GM13977 (cell line): ENCODE results near the gene CREB3L2.

Source experiments
- DNase-seq: peaks from one replicate; pipeline ENCODE4 v3.0.0; 2012; ENCODE audit warnings: low spot score
- CTCF ChIP-seq: IDR thresholded peaks from 2 replicates; pipeline ENCODE4 v1.5.1; 2012; ENCODE audit warnings: mild to moderate bottlenecking, control low read depth; ENCODE audit not compliant: insufficient read depth; ENCODE audit errors: extremely low read depth, missing control alignments
- in situ Hi-C: fragments of 300-500 bp; cut with MboI; formaldehyde crosslinking; loops from one replicate; pipeline ENCODE4 v1.12.0; 2022; ENCODE audit warnings: low sequenced_read_pairs, low pct_unique_long_range_greater_than_20kb, mixed read lengths, inconsistent platforms; ENCODE audit not compliant: unreplicated experiment

The CREB3L2 gene

GRCh38 chr7:137976696-137977095 is 25.2 kb downstream of the CREB3L2 start:
- no peak for TF ChIP-seq CTCF
- in situ Hi-C loops: no loop called here
- no peak for DNase-seq

- TF ChIP-seq CTCF: no peak
- in situ Hi-C loops: no loop called here
- no peak for DNase-seq
Observed at GRCh38 chr7:137976232-137976631, 25.7 kb downstream of the CREB3L2 start.

GRCh38 chr7:137975768-137976167 is 26.1 kb downstream of the CREB3L2 start:
- in situ Hi-C loops: no loop called here
- no peak for TF ChIP-seq CTCF
- no peak for DNase-seq

GRCh38 chr7:137975221-137975620 is 26.7 kb downstream of the CREB3L2 start:
- no peak for TF ChIP-seq CTCF
- in situ Hi-C loops: no loop called here
- DNase-seq: peak; percentile 65

- in situ Hi-C loops: no loop called here
- DNase-seq: no peak
- no peak for TF ChIP-seq CTCF
Observed at GRCh38 chr7:137974766-137975165, 27.1 kb downstream of the CREB3L2 start.

GRCh38 chr7:137970253-137970975 is 31.5 kb downstream of the CREB3L2 start:
- in situ Hi-C loops: no loop called here
- no peak for TF ChIP-seq CTCF
- no peak for DNase-seq

- DNase-seq: no peak
- no peak for TF ChIP-seq CTCF
- in situ Hi-C loops: no loop called here
Observed at GRCh38 chr7:137969828-137970227, 32.1 kb downstream of the CREB3L2 start.
